Liver (tissue), 9 donors: Measurements from ENCODE around the gene EGF. TPM values are rescaled to one million over a fixed set of nuclear protein-coding genes. Genes with fewer than 3 reads are reported as not detected.

Source experiments
- DNase-seq: peaks from one replicate; pipeline ENCODE4 v3.0.0-alpha.2; 2017; ENCODE audit warnings: low spot score
- H3K27ac ChIP-seq, 2 donors: one replicate each; pipeline ENCODE4 v1.7.0; 2013; ENCODE audit warnings: inconsistent platforms in 2 of 2, low read length in 2 of 2, control low read depth in 1 of 2, low read depth in 1 of 2, mild to moderate bottlenecking in 1 of 2
- H3K27me3 ChIP-seq, 4 donors: one replicate each; pipeline versions ENCODE4 v1.6.1 to v1.7.0; 2013; ENCODE audit warnings: low read length in 3 of 4, inconsistent platforms in 1 of 4, mild to moderate bottlenecking in 1 of 4, moderate library complexity in 1 of 4; ENCODE audit not compliant: control insufficient read depth in 4 of 4, insufficient read depth in 4 of 4
- H3K36me3 ChIP-seq, 4 donors: one replicate each; pipeline versions ENCODE4 v1.6.1 to v1.7.0; 2013; ENCODE audit warnings: low read length in 3 of 4, mild to moderate bottlenecking in 3 of 4, low read depth in 1 of 4, moderate library complexity in 1 of 4; ENCODE audit not compliant: control insufficient read depth in 4 of 4, insufficient read depth in 3 of 4
- H3K4me1 ChIP-seq, 4 donors: one replicate each; pipeline versions ENCODE4 v1.6.1 to v1.7.0; 2013; ENCODE audit warnings: low read length in 3 of 4, mild to moderate bottlenecking in 3 of 4, moderate library complexity in 1 of 4; ENCODE audit not compliant: control insufficient read depth in 4 of 4, insufficient read depth in 4 of 4
- H3K4me3 ChIP-seq, 3 donors: one replicate each; pipeline versions ENCODE4 v1.6.1 to v1.7.0; 2013; ENCODE audit warnings: low read length in 3 of 3, control low read depth in 1 of 3, low read depth in 1 of 3, mild to moderate bottlenecking in 1 of 3
- H3K9ac ChIP-seq, 2 donors: one replicate each; pipeline ENCODE4 v1.7.0; 2013; ENCODE audit warnings: low read length in 2 of 2, mild to moderate bottlenecking in 2 of 2, moderate library complexity in 2 of 2, control low read depth in 1 of 2, low read depth in 1 of 2
- H3K9me3 ChIP-seq, 4 donors: one replicate each; pipeline versions ENCODE4 v1.6.1 to v1.7.0; 2013; ENCODE audit warnings: low read length in 3 of 4; ENCODE audit not compliant: control insufficient read depth in 4 of 4
- FOXA1 ChIP-seq: IDR thresholded peaks from 2 replicates; pipeline ENCODE4 v1.6.1; 2016; ENCODE audit warnings: antibody characterized with exemption
- FOXA2 ChIP-seq: IDR thresholded peaks from 2 replicates; pipeline ENCODE4 v1.6.1; 2016; ENCODE audit warnings: antibody characterized with exemption
- GABPA ChIP-seq, 2 donors: IDR thresholded peaks in 1 of 2; conservative IDR thresholded peaks in 1 of 2; 2 replicates each; pipeline ENCODE4 v1.6.1; 2016; ENCODE audit warnings: antibody characterized with exemption in 2 of 2, mild to moderate bottlenecking in 1 of 2, moderate library complexity in 1 of 2
- HNF4G ChIP-seq: IDR thresholded peaks from 2 replicates; pipeline ENCODE4 v1.6.1; 2016; ENCODE audit warnings: antibody characterized with exemption
- JUND ChIP-seq, 2 donors: IDR thresholded peaks; 2 replicates each; pipeline ENCODE4 v1.6.1; 2016; ENCODE audit warnings: antibody characterized with exemption in 2 of 2
- NR2F2 ChIP-seq: IDR thresholded peaks from 2 replicates; pipeline ENCODE4 v1.6.1; 2016; ENCODE audit warnings: antibody characterized with exemption
- RAD21 ChIP-seq, 2 donors: IDR thresholded peaks; 2 replicates each; pipeline ENCODE4 v1.6.1; 2016; ENCODE audit warnings: antibody characterized with exemption in 2 of 2, mild to moderate bottlenecking in 2 of 2
- SP1 ChIP-seq: IDR thresholded peaks from 2 replicates; pipeline ENCODE4 v1.6.1; 2018; ENCODE audit warnings: antibody characterized with exemption, mild to moderate bottlenecking
- YY1 ChIP-seq: IDR thresholded peaks from 2 replicates; pipeline ENCODE4 v1.6.1; 2016; ENCODE audit warnings: antibody characterized with exemption, mild to moderate bottlenecking
- WGBS: extraction: QIAGEN DNeasy Blood & Tissue Kit; methylation state at CpG from one replicate; pipeline ENCODE4 v1.1.7; 2013; 5-methylcytosine and 5-hydroxymethylcytosine counted together
- polyA plus RNA-seq, 2 donors: library from polyadenylated mRNA; stranded (reverse) in 1 of 2; unstranded in 1 of 2; fragments of 200-250 nt in 1 of 2; fragments of >200 nt in 1 of 2; fragmentation: Nextera tagmentation in 1 of 2; extraction: Ambion mirVana in 1 of 2; gene quantifications; one replicate each; pipeline versions ENCODE4 v1.2.1 to v1.2.3, GENCODE V29; 2013 to 2015
- total RNA-seq, 2 donors: library from RNA; depleted of rRNA; stranded (reverse); fragments of >200 nt; gene quantifications; one replicate each; pipeline ENCODE4 v1.2.3, GENCODE V29; 2014
- TF ChIP-seq, protein P1 (sequence below): IDR thresholded peaks from 2 replicates; pipeline ENCODE4 v1.6.1; 2016; ENCODE audit warnings: antibody characterized with exemption, mild to moderate bottlenecking
- TF ChIP-seq, protein P2 (sequence below): fragments of 150-350 bp; IDR thresholded peaks from 2 replicates; pipeline ENCODE4 v1.5.1; 2017; ENCODE audit warnings: improper control_type of control experiment, low read depth, low read length; ENCODE audit not compliant: missing input control
- TF ChIP-seq, protein P3 (sequence below): IDR thresholded peaks from 2 replicates; pipeline ENCODE4 v1.6.1; 2016; ENCODE audit warnings: antibody characterized with exemption
- TF ChIP-seq, protein P4 (sequence below): IDR thresholded peaks from 2 replicates; pipeline ENCODE4 v1.6.1; 2016; ENCODE audit warnings: antibody characterized with exemption
- donor health status: healthy.
- donor health status: healthy.
- donor health status: healthy.
- donor health status: healthy.
- donor health status: healthy.

Gene EGF
- total and polyA plus RNA-seq, 4 donors: 0.65 TPM; not detected in 3

DNA sequence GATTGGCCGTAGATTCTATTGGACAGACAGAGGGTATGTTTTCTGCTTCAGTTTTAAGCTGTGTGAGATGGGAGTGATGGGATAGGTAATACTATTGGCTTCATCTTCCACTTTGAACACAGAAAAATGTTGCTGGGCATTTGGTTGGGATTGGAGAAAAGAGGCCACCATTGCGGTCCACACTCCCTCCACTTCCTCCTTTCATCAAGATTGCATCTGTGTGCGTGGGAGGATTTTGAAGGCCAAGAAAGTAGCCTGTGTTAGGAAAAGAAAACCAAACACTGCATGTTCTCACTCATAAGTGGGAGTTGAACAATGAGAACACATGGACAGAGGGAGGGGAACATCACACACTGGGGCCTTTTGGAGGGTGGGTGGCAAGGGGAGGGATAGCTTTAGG, 56.4 kb downstream of the EGF start:
- Histone ChIP-seq H3K9me3 (no peaks in the 10 kb centered on the region), H3K27ac (no peak overlapping the region), H3K4me3 (no peak overlapping the region), H3K9ac (no peak overlapping the region), H3K36me3 (no peaks in the 10 kb centered on the region), H3K4me1 (no peaks in the 10 kb centered on the region), H3K27me3 (peaks cover 0 to 3% (median 0%) of the 10 kb centered on the region in 4 donors)
- 83% methylated on average over 3 of the region's 3 CpGs for WGBS
- no peak for DNase-seq
- TF ChIP-seq NR2F2 (no peak), FOXA2 (no peak), RAD21 (IDR thresholded peaks at IDR 0.05) (no peak), SP1 (no peak), HNF4G (no peak), FOXA1 (no peak), GABPA (IDR thresholded peaks at IDR 0.05 in 1 of 2, conservative IDR thresholded peaks at IDR 0.05 in 1 of 2) (no peak)
- TF ChIP-seq, protein P1, sequence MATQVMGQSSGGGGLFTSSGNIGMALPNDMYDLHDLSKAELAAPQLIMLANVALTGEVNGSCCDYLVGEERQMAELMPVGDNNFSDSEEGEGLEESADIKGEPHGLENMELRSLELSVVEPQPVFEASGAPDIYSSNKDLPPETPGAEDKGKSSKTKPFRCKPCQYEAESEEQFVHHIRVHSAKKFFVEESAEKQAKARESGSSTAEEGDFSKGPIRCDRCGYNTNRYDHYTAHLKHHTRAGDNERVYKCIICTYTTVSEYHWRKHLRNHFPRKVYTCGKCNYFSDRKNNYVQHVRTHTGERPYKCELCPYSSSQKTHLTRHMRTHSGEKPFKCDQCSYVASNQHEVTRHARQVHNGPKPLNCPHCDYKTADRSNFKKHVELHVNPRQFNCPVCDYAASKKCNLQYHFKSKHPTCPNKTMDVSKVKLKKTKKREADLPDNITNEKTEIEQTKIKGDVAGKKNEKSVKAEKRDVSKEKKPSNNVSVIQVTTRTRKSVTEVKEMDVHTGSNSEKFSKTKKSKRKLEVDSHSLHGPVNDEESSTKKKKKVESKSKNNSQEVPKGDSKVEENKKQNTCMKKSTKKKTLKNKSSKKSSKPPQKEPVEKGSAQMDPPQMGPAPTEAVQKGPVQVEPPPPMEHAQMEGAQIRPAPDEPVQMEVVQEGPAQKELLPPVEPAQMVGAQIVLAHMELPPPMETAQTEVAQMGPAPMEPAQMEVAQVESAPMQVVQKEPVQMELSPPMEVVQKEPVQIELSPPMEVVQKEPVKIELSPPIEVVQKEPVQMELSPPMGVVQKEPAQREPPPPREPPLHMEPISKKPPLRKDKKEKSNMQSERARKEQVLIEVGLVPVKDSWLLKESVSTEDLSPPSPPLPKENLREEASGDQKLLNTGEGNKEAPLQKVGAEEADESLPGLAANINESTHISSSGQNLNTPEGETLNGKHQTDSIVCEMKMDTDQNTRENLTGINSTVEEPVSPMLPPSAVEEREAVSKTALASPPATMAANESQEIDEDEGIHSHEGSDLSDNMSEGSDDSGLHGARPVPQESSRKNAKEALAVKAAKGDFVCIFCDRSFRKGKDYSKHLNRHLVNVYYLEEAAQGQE: no peak
- TF ChIP-seq, protein P2, sequence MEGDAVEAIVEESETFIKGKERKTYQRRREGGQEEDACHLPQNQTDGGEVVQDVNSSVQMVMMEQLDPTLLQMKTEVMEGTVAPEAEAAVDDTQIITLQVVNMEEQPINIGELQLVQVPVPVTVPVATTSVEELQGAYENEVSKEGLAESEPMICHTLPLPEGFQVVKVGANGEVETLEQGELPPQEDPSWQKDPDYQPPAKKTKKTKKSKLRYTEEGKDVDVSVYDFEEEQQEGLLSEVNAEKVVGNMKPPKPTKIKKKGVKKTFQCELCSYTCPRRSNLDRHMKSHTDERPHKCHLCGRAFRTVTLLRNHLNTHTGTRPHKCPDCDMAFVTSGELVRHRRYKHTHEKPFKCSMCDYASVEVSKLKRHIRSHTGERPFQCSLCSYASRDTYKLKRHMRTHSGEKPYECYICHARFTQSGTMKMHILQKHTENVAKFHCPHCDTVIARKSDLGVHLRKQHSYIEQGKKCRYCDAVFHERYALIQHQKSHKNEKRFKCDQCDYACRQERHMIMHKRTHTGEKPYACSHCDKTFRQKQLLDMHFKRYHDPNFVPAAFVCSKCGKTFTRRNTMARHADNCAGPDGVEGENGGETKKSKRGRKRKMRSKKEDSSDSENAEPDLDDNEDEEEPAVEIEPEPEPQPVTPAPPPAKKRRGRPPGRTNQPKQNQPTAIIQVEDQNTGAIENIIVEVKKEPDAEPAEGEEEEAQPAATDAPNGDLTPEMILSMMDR: no peak
- TF ChIP-seq, protein P3, sequence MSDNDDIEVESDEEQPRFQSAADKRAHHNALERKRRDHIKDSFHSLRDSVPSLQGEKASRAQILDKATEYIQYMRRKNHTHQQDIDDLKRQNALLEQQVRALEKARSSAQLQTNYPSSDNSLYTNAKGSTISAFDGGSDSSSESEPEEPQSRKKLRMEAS: no peak

DNA sequence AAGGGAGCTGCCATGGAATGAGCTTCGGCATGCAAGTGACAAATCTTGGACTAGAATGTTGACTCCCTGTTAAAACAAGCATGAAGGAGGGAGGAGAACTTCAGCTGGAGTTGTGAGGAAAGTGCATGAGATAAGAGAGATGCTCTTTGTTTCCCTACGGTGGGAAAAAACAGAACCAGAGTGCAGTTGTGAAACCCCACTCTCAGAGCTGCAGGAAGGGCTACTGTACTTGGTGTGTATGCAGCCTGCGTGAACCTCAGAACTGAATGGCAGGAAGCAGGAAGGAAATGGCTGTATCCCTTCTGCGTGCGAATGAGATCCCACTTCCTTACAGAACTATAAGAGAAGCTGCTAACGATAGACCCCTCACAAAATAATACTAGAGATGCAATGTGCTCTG, 57.2 kb downstream of the EGF start:
- no peak for DNase-seq
- H3K9ac ChIP-seq: no peak overlapping the region
- no peaks in the 10 kb centered on the region for H3K36me3 ChIP-seq
- no peaks in the 10 kb centered on the region for H3K4me1 ChIP-seq
- H3K9me3 ChIP-seq: no peaks in the 10 kb centered on the region
- H3K4me3 ChIP-seq: no peak overlapping the region
- H3K27ac ChIP-seq: no peak overlapping the region
- WGBS: 54% methylated on average over 6 of the region's 6 CpGs
- H3K27me3 ChIP-seq: peaks cover 0 to 3% (median 0%) of the 10 kb centered on the region in 4 donors
- TF ChIP-seq HNF4G: no peak
- peak; percentile 30 for TF ChIP-seq NR2F2
- peak; percentile 10 for TF ChIP-seq SP1

DNA sequence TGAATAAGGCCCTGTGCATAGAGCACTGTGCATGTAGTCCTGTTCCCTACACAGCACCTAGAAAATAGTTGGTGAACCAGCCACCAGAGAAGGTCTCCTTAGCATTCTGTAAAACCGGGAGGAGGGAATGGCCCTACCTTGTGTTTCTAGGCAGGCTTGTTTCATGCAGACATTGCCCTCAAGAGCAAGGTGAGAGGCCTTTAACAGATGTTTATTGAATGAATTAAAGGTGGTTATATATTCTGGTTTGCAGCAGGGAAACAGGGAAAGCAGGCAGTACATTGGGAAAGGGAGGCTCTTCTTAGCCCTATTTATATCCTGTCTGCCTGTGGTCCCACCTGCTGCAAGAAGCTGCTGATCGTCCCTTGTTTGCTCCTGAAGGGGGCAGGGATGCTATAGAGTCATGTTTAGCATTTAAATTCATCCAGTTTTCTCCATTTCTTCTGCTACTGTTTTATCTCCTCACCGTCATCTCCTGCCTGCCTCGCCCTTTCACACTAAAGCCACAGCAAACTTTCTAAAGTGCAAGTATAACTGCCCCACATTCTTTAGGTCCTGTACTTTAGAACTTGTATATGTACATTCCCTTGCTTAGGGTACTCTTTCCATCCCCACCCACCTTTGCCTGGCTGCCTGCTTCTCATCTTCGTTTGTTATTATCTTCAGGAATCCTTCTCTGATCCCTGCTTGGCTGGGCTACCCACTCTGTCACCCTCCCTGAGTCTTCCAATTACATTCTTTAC, 60.3 kb downstream of the EGF start:
- H3K36me3 ChIP-seq: no peaks in the 10 kb centered on the region
- 61% methylated on average over 5 of the region's 5 CpGs for WGBS
- H3K4me1 ChIP-seq: no peaks in the 10 kb centered on the region
- H3K9ac ChIP-seq: no peak overlapping the region
- H3K4me3 ChIP-seq: no peak overlapping the region
- no peak for DNase-seq
- no peak overlapping the region for H3K27ac ChIP-seq
- no peaks in the 10 kb centered on the region for H3K9me3 ChIP-seq
- TF ChIP-seq, protein P4, sequence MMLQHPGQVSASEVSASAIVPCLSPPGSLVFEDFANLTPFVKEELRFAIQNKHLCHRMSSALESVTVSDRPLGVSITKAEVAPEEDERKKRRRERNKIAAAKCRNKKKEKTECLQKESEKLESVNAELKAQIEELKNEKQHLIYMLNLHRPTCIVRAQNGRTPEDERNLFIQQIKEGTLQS: no peak
- no peak for TF ChIP-seq FOXA2
- TF ChIP-seq NR2F2: no peak
- TF ChIP-seq, protein P3: no peak
- no peak for TF ChIP-seq JUND (IDR thresholded peaks at IDR 0.05)
- TF ChIP-seq, protein P2: no peak
- no peak for TF ChIP-seq YY1
- no peak for TF ChIP-seq HNF4G
- H3K27me3 ChIP-seq: peaks cover 0 to 3% (median 0%) of the 10 kb centered on the region in 4 donors
